Activated CD8-positive, alpha-beta T cell treated with anti-CD3 and anti-CD28 coated beads for 36 hours (primary cell): Measurements from ENCODE around the gene OTX2. TPM values are rescaled to one million over a fixed set of nuclear protein-coding genes. Genes with fewer than 3 reads are reported as not detected.

Experiments
- ATAC-seq: fragments of 200-7000 bp; cut with Tn5 transposase; one replicate; pipeline ENCODE4 v1.10.0; 2021; ENCODE audit warnings: mild to moderate bottlenecking, moderate library complexity
- CTCF ChIA-PET: fragments of 350-600 bp; sonication (Branson Sonifier 250); formaldehyde crosslinking; loops from one replicate; lab custom pipeline; 2021; ENCODE audit warnings: antibody characterized with exemption; lab: Charles Lee
- POLR2A ChIA-PET: fragments of 350-600 bp; sonication (Branson Sonifier 250); formaldehyde crosslinking; loops from one replicate; lab custom pipeline; 2021; ENCODE audit warnings: antibody characterized with exemption; lab: Charles Lee
- DNase-seq: peaks from one replicate; pipeline ENCODE4 v3.0.0-alpha.2; 2020
- H3K27ac Mint-ChIP-seq: one replicate; pipeline ENCODE4 v1.8.0; 2021; ENCODE audit warnings: mild to moderate bottlenecking, mixed read lengths
- H3K27me3 Mint-ChIP-seq: one replicate; pipeline ENCODE4 v1.8.0; 2021; ENCODE audit warnings: mixed read lengths
- H3K36me3 Mint-ChIP-seq: one replicate; pipeline ENCODE4 v1.8.0; 2021; ENCODE audit warnings: low read depth, mixed read lengths
- H3K4me1 Mint-ChIP-seq: one replicate; pipeline ENCODE4 v1.8.0; 2021; ENCODE audit warnings: low read depth, mixed read lengths
- H3K4me3 Mint-ChIP-seq: one replicate; pipeline ENCODE4 v1.8.0; 2021; ENCODE audit warnings: mild to moderate bottlenecking, moderate library complexity, mixed read lengths
- H3K9me3 Mint-ChIP-seq: one replicate; pipeline ENCODE4 v1.8.0; 2021; ENCODE audit warnings: mixed read lengths
- intact Hi-C: fragments of 100-400 bp; cut with micrococcal nuclease; formaldehyde crosslinking; loops from one replicate; pipeline ENCODE4 v1.10.0; 2022
- total RNA-seq, 2 experiments: library from RNA; stranded (reverse); gene quantifications; one replicate each; pipeline ENCODE4 v1.2.3, GENCODE V29; 2021
- TF ChIP-seq, protein P1 (sequence below): fragments of 200-600 bp; IDR thresholded peaks from one replicate; pipeline ENCODE4 v1.8.0; 2022; ENCODE audit warnings: antibody characterized with exemption, mild to moderate bottlenecking

OTX2 gene
- total RNA-seq, 2 experiments from 2014 or later, result not detected

DNA sequence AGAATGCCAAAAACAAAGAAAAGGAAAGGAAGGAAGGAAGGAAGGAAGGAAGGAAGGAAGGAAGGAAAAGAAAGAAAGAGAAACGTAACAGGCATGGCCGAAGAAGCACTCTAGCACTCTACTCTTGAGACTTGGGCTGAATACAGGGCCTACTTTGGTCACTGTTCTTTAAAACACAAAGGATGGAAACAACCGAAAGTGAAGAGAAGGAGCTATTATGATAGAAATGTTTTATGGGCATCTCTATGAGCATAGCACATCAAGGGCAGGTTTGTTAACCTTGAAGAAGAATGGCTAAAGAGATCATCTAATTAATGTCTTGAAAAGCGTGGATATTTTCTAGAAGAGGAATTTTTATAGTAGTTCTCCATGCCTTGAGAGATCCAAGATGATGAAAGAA lies 15.9 kb upstream of the OTX2 start:
- no peak for DNase-seq
- H3K36me3 Mint-ChIP-seq, result no peaks in the 10 kb centered on the region
- POLR2A ChIA-PET, result no interaction called here
- peaks cover 14% of the 10 kb centered on the region for H3K27me3 Mint-ChIP-seq
- TF ChIP-seq, protein P1, sequence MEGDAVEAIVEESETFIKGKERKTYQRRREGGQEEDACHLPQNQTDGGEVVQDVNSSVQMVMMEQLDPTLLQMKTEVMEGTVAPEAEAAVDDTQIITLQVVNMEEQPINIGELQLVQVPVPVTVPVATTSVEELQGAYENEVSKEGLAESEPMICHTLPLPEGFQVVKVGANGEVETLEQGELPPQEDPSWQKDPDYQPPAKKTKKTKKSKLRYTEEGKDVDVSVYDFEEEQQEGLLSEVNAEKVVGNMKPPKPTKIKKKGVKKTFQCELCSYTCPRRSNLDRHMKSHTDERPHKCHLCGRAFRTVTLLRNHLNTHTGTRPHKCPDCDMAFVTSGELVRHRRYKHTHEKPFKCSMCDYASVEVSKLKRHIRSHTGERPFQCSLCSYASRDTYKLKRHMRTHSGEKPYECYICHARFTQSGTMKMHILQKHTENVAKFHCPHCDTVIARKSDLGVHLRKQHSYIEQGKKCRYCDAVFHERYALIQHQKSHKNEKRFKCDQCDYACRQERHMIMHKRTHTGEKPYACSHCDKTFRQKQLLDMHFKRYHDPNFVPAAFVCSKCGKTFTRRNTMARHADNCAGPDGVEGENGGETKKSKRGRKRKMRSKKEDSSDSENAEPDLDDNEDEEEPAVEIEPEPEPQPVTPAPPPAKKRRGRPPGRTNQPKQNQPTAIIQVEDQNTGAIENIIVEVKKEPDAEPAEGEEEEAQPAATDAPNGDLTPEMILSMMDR, result no peak
- CTCF ChIA-PET, result no interaction called here
- H3K4me1 Mint-ChIP-seq, result no peaks in the 10 kb centered on the region
- H3K9me3 Mint-ChIP-seq, result no peaks in the 10 kb centered on the region
- H3K27ac Mint-ChIP-seq, result no peak overlapping the region
- intact Hi-C loops, result no loop called here
- ATAC-seq, result no peak
- no peak overlapping the region for H3K4me3 Mint-ChIP-seq

DNA sequence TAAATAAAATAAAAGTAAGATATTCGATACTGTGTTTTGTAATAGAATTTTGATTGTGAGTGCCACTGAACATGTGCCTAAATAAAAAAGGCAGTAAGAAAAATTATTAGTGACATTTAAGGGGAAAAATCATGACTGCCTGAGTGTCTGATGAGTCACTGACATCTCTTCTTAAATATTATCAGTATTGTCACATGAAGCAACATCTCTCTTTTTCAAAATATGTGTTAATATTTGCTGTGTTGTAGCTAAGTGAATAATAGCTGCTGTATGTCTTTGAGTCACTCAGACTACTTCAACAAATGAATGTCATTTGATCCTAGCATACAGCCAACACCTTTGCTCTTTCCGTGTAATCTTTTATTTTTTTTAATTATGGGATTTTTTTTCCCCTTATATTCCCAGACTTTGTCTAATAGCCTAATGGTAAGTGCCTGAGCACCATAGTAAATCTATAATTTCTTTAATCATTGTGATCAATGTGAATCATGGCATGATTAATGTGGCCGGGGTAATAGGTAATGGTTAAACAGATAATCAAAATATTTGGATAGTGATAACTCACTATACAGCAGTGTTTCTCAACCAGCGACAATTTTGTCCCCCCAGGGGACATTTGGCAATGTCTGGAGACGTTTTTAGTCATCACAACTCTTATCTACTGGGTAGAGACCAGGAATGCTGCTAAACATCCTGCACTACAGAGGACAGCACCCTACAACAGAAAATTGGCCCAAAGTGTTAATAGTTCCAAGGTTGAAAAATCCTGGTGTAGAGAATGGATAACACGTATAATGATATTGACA lies 11.7 kb upstream of the OTX2 start:
- CTCF ChIA-PET, result no interaction called here
- Mint-ChIP-seq H3K4me3 (no peak overlapping the region), H3K27ac (no peak overlapping the region), H3K36me3 (no peaks in the 10 kb centered on the region), H3K4me1 (no peaks in the 10 kb centered on the region), H3K9me3 (no peaks in the 10 kb centered on the region), H3K27me3 (peaks cover 35% of the 10 kb centered on the region)
- TF ChIP-seq, protein P1, result no peak
- POLR2A ChIA-PET, result no interaction called here
- intact Hi-C loops, result no loop called here
- DNase-seq (no peak), ATAC-seq (no peak)

DNA sequence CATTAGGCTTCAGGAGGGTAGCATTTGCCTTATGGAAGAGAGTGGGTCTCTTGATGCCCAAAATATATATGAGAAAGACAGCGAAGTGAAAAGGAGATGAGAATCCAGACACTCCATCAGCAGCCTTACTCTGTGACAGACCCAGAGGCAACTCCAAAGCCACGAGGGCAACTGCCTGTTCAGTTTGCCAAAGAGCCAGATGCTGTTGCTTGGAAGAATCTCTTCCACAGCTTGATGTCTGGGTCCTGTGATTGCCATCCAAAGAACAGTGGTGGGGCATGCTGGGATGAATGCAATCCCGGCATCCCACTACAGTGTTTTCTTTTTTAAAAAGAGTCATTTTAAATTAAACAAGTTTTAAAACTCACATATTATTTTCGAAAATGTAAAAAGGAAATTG lies 10.9 kb upstream of the OTX2 start:
- H3K4me1 Mint-ChIP-seq, result no peaks in the 10 kb centered on the region

DNA sequence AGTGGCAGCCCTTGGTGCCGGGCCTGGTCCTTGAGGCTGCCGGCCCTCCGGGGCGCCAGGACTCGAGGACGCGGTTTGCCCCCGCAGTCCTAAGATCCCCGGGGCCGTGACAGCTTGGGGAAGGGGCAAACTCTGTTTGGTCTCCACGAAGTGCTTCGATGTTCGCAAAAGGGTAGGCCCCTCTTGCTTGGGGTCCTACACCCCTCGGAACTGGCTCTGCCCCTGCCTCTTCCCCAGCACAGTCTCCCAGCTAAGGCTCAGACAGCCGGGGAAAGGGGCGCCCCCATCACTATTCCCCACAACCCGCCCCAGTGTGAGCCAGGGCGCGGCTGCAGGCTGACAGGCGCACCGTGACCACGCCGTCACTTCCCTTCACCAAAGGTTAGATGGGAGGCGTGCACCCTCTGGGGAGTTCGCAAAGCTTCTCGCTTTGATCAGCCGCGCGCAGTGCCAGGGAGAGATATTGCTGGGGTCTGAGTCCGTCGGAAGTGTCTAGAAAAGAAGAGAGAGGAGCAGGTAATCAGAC lies 7.2 kb upstream of the OTX2 start:
- Mint-ChIP-seq H3K4me1 (no peaks in the 10 kb centered on the region), H3K36me3 (no peaks in the 10 kb centered on the region), H3K9me3 (no peaks in the 10 kb centered on the region), H3K27ac (no peak overlapping the region), H3K4me3 (no peak overlapping the region), H3K27me3 (peaks cover 61% of the 10 kb centered on the region)
- ATAC-seq (no peak), DNase-seq (no peak)
- POLR2A ChIA-PET, result no interaction called here
- TF ChIP-seq, protein P1, result no peak
- CTCF ChIA-PET, result interaction anchor here (1.9 kb wide), 1 partner anchor 14 kb away, joined by 4 read pairs; no protein-coding TSS in a partner anchor
- intact Hi-C loops, result no loop called here

More for the DNA sequence above, 10.9 kb upstream of the OTX2 start:
- DNase-seq (no peak), ATAC-seq (no peak)
- Mint-ChIP-seq H3K27ac (no peak overlapping the region), H3K4me3 (no peak overlapping the region), H3K36me3 (no peaks in the 10 kb centered on the region), H3K9me3 (no peaks in the 10 kb centered on the region), H3K27me3 (peaks cover 41% of the 10 kb centered on the region)
- intact Hi-C loops, result no loop called here
- TF ChIP-seq, protein P1, result no peak
- ChIA-PET POLR2A (interaction anchor here (0.7 kb wide), 1 partner anchor 14 kb away, joined by 3 read pairs; no protein-coding TSS in a partner anchor), CTCF (no interaction called here)
